Measurements from ENCODE around the gene DENND1A.

- no peak for TF ChIP-seq CTCF (conservative IDR thresholded peaks at IDR 0.05; ENCODE audit: low read length)
- TF ChIP-seq EZH2phosphoT487 (IDR thresholded peaks at IDR 0.05; ENCODE audit: borderline replicate concordance): no peak
These were observed 447.5 kb downstream of the DENND1A start for GRCh38 chr9:123482295-123482968.
